Gastrocnemius medialis (tissue), 4 donors: Measurements from ENCODE around the gene FAR1. TPM values are rescaled to one million over a fixed set of nuclear protein-coding genes. Genes with fewer than 3 reads are reported as not detected.

Experiments
- ATAC-seq, 2 donors: fragments of 150-250 bp; one replicate each; pipeline ENCODE4 v1.9.1; 2016
- DNase-seq, 2 donors: peaks; one replicate each; pipeline ENCODE4 v3.0.0-alpha.2; 2019
- H3K27ac ChIP-seq, 4 donors: fragments of 200-600 bp; sonication (generic); 1 replicate in 1 of 4; 2 replicates in 3 of 4; pipeline ENCODE4 v1.5.1; 2016 to 2018; ENCODE audit warnings: mild to moderate bottlenecking in 2 of 4, moderate library complexity in 1 of 4
- H3K27me3 ChIP-seq, 3 donors: fragments of 200-600 bp; sonication (generic) in 2 of 3; 1 replicate in 1 of 3; 2 replicates in 2 of 3; pipeline versions ENCODE4 v1.5.1 to v1.6.0; 2016 to 2019; ENCODE audit warnings: mild to moderate bottlenecking in 1 of 3, moderate library complexity in 1 of 3
- H3K36me3 ChIP-seq, 2 donors: fragments of 200-600 bp; sonication (generic) in 1 of 2; one replicate each; pipeline ENCODE4 v1.5.1; 2017 to 2018
- H3K4me1 ChIP-seq, 2 donors: fragments of 200-600 bp; sonication (generic) in 1 of 2; one replicate each; pipeline ENCODE4 v1.5.1; 2016 to 2017; ENCODE audit warnings: mild to moderate bottlenecking in 2 of 2
- H3K4me3 ChIP-seq, 4 donors: fragments of 200-600 bp; sonication (generic) in 3 of 4; 1 replicate in 1 of 4; 2 replicates in 3 of 4; pipeline ENCODE4 v1.5.1; 2016 to 2019; ENCODE audit warnings: mild to moderate bottlenecking in 2 of 4
- H3K9me3 ChIP-seq, 3 donors: fragments of 200-600 bp; sonication (generic) in 2 of 3; 1 replicate in 1 of 3; 2 replicates in 2 of 3; pipeline ENCODE4 v1.5.1; 2016 to 2019
- CTCF ChIP-seq, 5 experiments: fragments of 450-650 bp in 3 of 5; fragments of 200-600 bp in 2 of 5; sonication (generic) in 2 of 5; IDR thresholded peaks in 4 of 5; conservative IDR thresholded peaks in 1 of 5; 1 replicate in 4 of 5; 2 replicates in 1 of 5; pipeline ENCODE4 v1.5.1; 2016 to 2019; ENCODE audit warnings: antibody characterized with exemption in 5 of 5, mild to moderate bottlenecking in 3 of 5, moderate library complexity in 3 of 5
- POLR2A ChIP-seq, 2 donors: fragments of 450-650 bp; IDR thresholded peaks; one replicate each; pipeline ENCODE4 v1.6.1; 2017; ENCODE audit warnings: antibody characterized with exemption in 2 of 2, mild to moderate bottlenecking in 2 of 2, moderate library complexity in 2 of 2
- in situ Hi-C, 4 donors: fragments of 200-750 bp; cut with MboI; loops; one replicate each; pipeline versions ENCODE4 v1.15.0 to v1.8.0; 2017; ENCODE audit warnings: low sequenced_read_pairs in 4 of 4
- intact Hi-C: fragments of 100-400 bp; cut with DNase I; formaldehyde crosslinking; loops from one replicate; pipeline ENCODE4 v1.15.1; 2023; ENCODE audit warnings: low total_unique reads
- total RNA-seq, 4 donors: library from RNA; depleted of rRNA; stranded (reverse); fragments of >200 nt; gene quantifications; one replicate each; pipeline versions ENCODE4 v1.1.0 to v1.2.3, GENCODE V29; 2016

Gene FAR1
- total RNA-seq, 4 donors from 2014 or later = 18.2 to 24.4 (median 21.3) TPM

GRCh38 chr11:13635290-13635689 is 33.2 kb upstream of the FAR1 start:
- no peaks in the 10 kb centered on the region for H3K4me1 ChIP-seq
- intact Hi-C loops (no loop called here), in situ Hi-C loops (no loop called here)

GRCh38 chr11:13635804-13636203 is 32.7 kb upstream of the FAR1 start:
- H3K4me3 ChIP-seq = no peak overlapping the region
- H3K4me1 ChIP-seq = no peaks in the 10 kb centered on the region
- H3K27me3 ChIP-seq = no peaks in the 10 kb centered on the region
- H3K36me3 ChIP-seq = no peaks in the 10 kb centered on the region
- no peak overlapping the region for H3K27ac ChIP-seq
- intact Hi-C loops (no loop called here), in situ Hi-C loops (no loop called here)
- no peak for DNase-seq
- ATAC-seq = no peak
- TF ChIP-seq CTCF (IDR thresholded peaks at IDR 0.05 in 4 of 5, conservative IDR thresholded peaks at IDR 0.05 in 1 of 5) (no peak), POLR2A (IDR thresholded peaks at IDR 0.05) (no peak)
- H3K9me3 ChIP-seq = no peaks in the 10 kb centered on the region

More at GRCh38 chr11:13635290-13635689, 33.2 kb upstream of the FAR1 start:
- Histone ChIP-seq H3K9me3 (no peaks in the 10 kb centered on the region), H3K4me3 (no peak overlapping the region), H3K27ac (no peak overlapping the region), H3K27me3 (no peaks in the 10 kb centered on the region), H3K36me3 (no peaks in the 10 kb centered on the region)
- TF ChIP-seq POLR2A (IDR thresholded peaks at IDR 0.05) (no peak), CTCF (IDR thresholded peaks at IDR 0.05 in 4 of 5, conservative IDR thresholded peaks at IDR 0.05 in 1 of 5) (no peak)
- DNase-seq = no peak
- no peak for ATAC-seq

- intact Hi-C loops = no loop called here
- no peak overlapping the region for H3K27ac ChIP-seq
- ATAC-seq = no peak
- no peaks in the 10 kb centered on the region for H3K9me3 ChIP-seq
- no peaks in the 10 kb centered on the region for H3K27me3 ChIP-seq
- in situ Hi-C loops = no loop called here
- no peak overlapping the region for H3K4me3 ChIP-seq
- no peak for DNase-seq
- TF ChIP-seq CTCF (IDR thresholded peaks at IDR 0.05 in 4 of 5, conservative IDR thresholded peaks at IDR 0.05 in 1 of 5) (no peak), POLR2A (IDR thresholded peaks at IDR 0.05) (no peak)
- H3K36me3 ChIP-seq = no peaks in the 10 kb centered on the region
- H3K4me1 ChIP-seq = no peaks in the 10 kb centered on the region
Measured at GRCh38 chr11:13637125-13638069, 31.1 kb upstream of the FAR1 start.

GRCh38 chr11:13638422-13638821 is 30.0 kb upstream of the FAR1 start:
- intact Hi-C loops (no loop called here), in situ Hi-C loops (no loop called here)
- Histone ChIP-seq H3K36me3 (no peaks in the 10 kb centered on the region), H3K27me3 (no peaks in the 10 kb centered on the region), H3K27ac (no peak overlapping the region), H3K4me1 (no peaks in the 10 kb centered on the region), H3K4me3 (no peak overlapping the region), H3K9me3 (no peaks in the 10 kb centered on the region)
- TF ChIP-seq POLR2A (IDR thresholded peaks at IDR 0.05) (no peak), CTCF (IDR thresholded peaks at IDR 0.05 in 4 of 5, conservative IDR thresholded peaks at IDR 0.05 in 1 of 5) (no peak)
- DNase-seq = no peak
- ATAC-seq = no peak
